ENCODE measurements around the gene ACMSD.

ACMSD gene

GRCh38 chr2:134949981-134950708 lies 111.7 kb downstream of the ACMSD start:
- no peak for DNase-seq (ENCODE audit: low read depth in 2 of 2)

DNA sequence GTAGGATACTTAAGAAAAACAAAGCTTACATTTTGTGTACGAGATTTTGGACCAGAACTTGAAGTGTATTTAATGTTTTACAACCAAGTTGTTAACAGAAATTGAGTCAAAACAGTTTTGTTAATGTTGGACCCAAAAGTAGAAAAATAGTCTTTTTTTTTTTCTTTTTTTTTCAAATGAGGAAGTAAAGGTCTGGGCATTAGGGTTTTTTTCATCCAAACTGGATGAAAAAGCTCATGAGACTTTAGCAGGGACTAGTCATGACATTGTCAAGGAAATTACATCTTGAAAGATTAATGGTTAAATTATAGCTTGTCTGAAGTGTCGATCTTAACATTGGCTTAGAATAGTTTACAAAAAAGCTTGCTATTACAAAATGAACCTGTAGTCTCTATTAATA lies 112.5 kb downstream of the ACMSD start:
- no peak for DNase-seq (ENCODE audit: low read depth in 2 of 2)
